HEK293 (cell line): ENCODE measurements around the gene IRS1.

Experiments used
- REST ChIP-seq: fragments of 450-650 bp; formaldehyde crosslinking; IDR thresholded peaks from 2 replicates; pipeline ENCODE4 v1.5.1; 2016; ENCODE audit warnings: missing biosample characterization, missing genetic modification characterization
- ZBTB8A ChIP-seq: fragments of 450-650 bp; formaldehyde crosslinking; IDR thresholded peaks from 2 replicates; pipeline ENCODE4 v1.5.1; 2016; ENCODE audit warnings: missing biosample characterization, missing genetic modification characterization
- ZNF274 ChIP-seq, 2 experiments: fragments of 200-500 bp in 1 of 2; fragments of 450-650 bp in 1 of 2; sonication (Bioruptor generic) in 1 of 2; formaldehyde crosslinking in 1 of 2; IDR thresholded peaks; 2 replicates each; pipeline versions ENCODE4 v1.5.1 to v1.6.1; 2014 to 2016; ENCODE audit warnings: borderline replicate concordance in 1 of 2, inconsistent platforms in 1 of 2, low read length in 1 of 2, missing biosample characterization in 1 of 2, missing genetic modification characterization in 1 of 2
- ZNF623 ChIP-seq: fragments of 450-650 bp; formaldehyde crosslinking; IDR thresholded peaks from 2 replicates; pipeline ENCODE4 v1.5.1; 2016; ENCODE audit warnings: missing biosample characterization, missing genetic modification characterization
- ZSCAN18 ChIP-seq: fragments of 450-650 bp; formaldehyde crosslinking; IDR thresholded peaks from 2 replicates; pipeline ENCODE4 v1.5.1; 2016; ENCODE audit warnings: missing biosample characterization, missing genetic modification characterization

- TF ChIP-seq ZSCAN18 (tag by site-specific recombination), result no peak
- no peak for TF ChIP-seq ZNF623 (tag by site-specific recombination)
- TF ChIP-seq REST (tag by site-specific recombination), result no peak
- no peak for TF ChIP-seq ZNF274 (IDR thresholded peaks at IDR 0.05; ENCODE audit: low read length)
- TF ChIP-seq ZNF274 (tag by site-specific recombination; IDR thresholded peaks at IDR 0.05; ENCODE audit: borderline replicate concordance), result no peak
- no peak for TF ChIP-seq ZBTB8A (tag by site-specific recombination)
Measured at GRCh38 chr2:226836548-226836885, 36.9 kb upstream of the IRS1 start.
